ENCODE data around the gene GPAT3.

DNA sequence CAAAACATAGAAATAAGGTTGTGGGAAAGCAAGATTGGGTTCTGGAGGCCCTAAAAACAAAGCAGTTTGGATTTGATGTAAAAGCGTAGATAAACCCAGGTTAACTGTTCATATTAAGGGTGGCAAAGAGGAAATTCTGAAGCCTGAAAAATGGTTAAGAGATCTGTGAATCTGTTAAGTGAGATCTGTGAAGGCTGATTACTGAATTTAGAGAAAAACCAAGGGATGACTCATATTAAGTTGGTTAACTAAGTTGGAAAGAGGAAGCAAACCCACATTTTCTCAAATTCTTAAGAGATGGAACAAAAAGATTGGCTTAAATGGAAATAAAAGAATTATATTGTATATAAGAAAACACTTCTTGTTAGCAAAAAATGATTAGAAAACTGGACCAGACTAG lies 22.8 kb downstream of the GPAT3 start:
- TF ChIP-seq, protein P1, sequence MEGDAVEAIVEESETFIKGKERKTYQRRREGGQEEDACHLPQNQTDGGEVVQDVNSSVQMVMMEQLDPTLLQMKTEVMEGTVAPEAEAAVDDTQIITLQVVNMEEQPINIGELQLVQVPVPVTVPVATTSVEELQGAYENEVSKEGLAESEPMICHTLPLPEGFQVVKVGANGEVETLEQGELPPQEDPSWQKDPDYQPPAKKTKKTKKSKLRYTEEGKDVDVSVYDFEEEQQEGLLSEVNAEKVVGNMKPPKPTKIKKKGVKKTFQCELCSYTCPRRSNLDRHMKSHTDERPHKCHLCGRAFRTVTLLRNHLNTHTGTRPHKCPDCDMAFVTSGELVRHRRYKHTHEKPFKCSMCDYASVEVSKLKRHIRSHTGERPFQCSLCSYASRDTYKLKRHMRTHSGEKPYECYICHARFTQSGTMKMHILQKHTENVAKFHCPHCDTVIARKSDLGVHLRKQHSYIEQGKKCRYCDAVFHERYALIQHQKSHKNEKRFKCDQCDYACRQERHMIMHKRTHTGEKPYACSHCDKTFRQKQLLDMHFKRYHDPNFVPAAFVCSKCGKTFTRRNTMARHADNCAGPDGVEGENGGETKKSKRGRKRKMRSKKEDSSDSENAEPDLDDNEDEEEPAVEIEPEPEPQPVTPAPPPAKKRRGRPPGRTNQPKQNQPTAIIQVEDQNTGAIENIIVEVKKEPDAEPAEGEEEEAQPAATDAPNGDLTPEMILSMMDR (conservative IDR thresholded peaks at IDR 0.05; ENCODE audit: low read length) = no peak
- TF ChIP-seq EZH2phosphoT487 (IDR thresholded peaks at IDR 0.05; ENCODE audit: borderline replicate concordance) = no peak
